Transverse colon (tissue), 4 donors: ENCODE data around the gene NKD2. TPM values are rescaled to one million over a fixed set of nuclear protein-coding genes. Genes with fewer than 3 reads are reported as not detected.

ENCODE experiments used
- DNase-seq: peaks from one replicate; pipeline ENCODE4 v3.0.0-alpha.2; 2019
- H3K27ac ChIP-seq, 4 donors: fragments of 200-600 bp; sonication (generic); 2 replicates each; pipeline ENCODE4 v1.5.1; 2016 to 2018; ENCODE audit warnings: inconsistent platforms in 4 of 4
- H3K27me3 ChIP-seq: fragments of 200-600 bp; sonication (generic); 2 replicates; pipeline ENCODE4 v1.5.1; 2017; ENCODE audit warnings: inconsistent platforms
- H3K36me3 ChIP-seq, 4 donors: fragments of 200-600 bp; sonication (generic); 2 replicates each; pipeline ENCODE4 v1.5.1; 2017 to 2019; ENCODE audit warnings: inconsistent platforms in 4 of 4
- H3K4me1 ChIP-seq, 4 donors: fragments of 200-600 bp; sonication (generic); 2 replicates each; pipeline ENCODE4 v1.5.1; 2017 to 2020; ENCODE audit warnings: inconsistent platforms in 4 of 4
- H3K4me3 ChIP-seq, 4 donors: fragments of 200-600 bp; sonication (generic); 1 replicate in 1 of 4; 2 replicates in 3 of 4; pipeline versions ENCODE4 v1.5.1 to v1.6.1; 2017 to 2019; ENCODE audit warnings: inconsistent platforms in 4 of 4
- H3K9me3 ChIP-seq, 2 donors: fragments of 200-600 bp; sonication (generic); 2 replicates each; pipeline ENCODE4 v1.5.1; 2017 to 2019; ENCODE audit warnings: inconsistent platforms in 2 of 2
- CTCF ChIP-seq, 5 experiments: fragments of 200-600 bp in 3 of 5; fragments of 450-650 bp in 2 of 5; sonication (generic) in 3 of 5; IDR thresholded peaks; 1 replicate in 2 of 5; 2 replicates in 3 of 5; pipeline ENCODE4 v1.5.1; 2016 to 2017; ENCODE audit warnings: antibody characterized with exemption in 5 of 5, inconsistent platforms in 3 of 5, mild to moderate bottlenecking in 2 of 5, moderate library complexity in 1 of 5
- EP300 ChIP-seq: sonication (generic); formaldehyde crosslinking; IDR thresholded peaks from one replicate; pipeline ENCODE4 v1.6.1; 2017; ENCODE audit warnings: antibody characterized with exemption, low read depth
- POLR2A ChIP-seq: fragments of 450-650 bp; IDR thresholded peaks from one replicate; pipeline ENCODE4 v1.6.1; 2016; ENCODE audit warnings: antibody characterized with exemption, mild to moderate bottlenecking, moderate library complexity
- POLR2AphosphoS5 ChIP-seq, 3 donors: sonication (generic); formaldehyde crosslinking; IDR thresholded peaks; one replicate each; pipeline ENCODE4 v1.6.1; 2016; ENCODE audit warnings: antibody characterized with exemption in 3 of 3
- WGBS, 2 donors: methylation state at CpG; one replicate each; pipeline ENCODE4 v1.1.5; 2018; ENCODE audit warnings: low coverage in 1 of 2; 5-methylcytosine and 5-hydroxymethylcytosine counted together
- in situ Hi-C, 4 donors: fragments of 200-750 bp; cut with MboI; loops; one replicate each; pipeline versions ENCODE4 v1.15.0 to v1.15.1; 2017; ENCODE audit warnings: low sequenced_read_pairs in 3 of 4, low pct_ligation_motif_present in 1 of 4, low pct_unique_long_range_greater_than_20kb in 1 of 4
- intact Hi-C: fragments of 100-400 bp; cut with DNase I; formaldehyde crosslinking; loops from one replicate; pipeline ENCODE4 v1.15.1; 2023; ENCODE audit warnings: low total_unique reads
- total RNA-seq, 4 donors: library from RNA; depleted of rRNA; stranded (reverse); fragments of >200 nt; gene quantifications; one replicate each; pipeline ENCODE4 v1.1.0, GENCODE V29; 2016

Gene NKD2
- total RNA-seq, 4 donors from 2014 or later = 0.41 to 0.80 TPM; not detected in 2

- no peaks in the 10 kb centered on the region for H3K27me3 ChIP-seq
- no peak overlapping the region for H3K4me3 ChIP-seq
- H3K4me1 ChIP-seq = no peaks in the 10 kb centered on the region
- H3K27ac ChIP-seq = no peak overlapping the region
- no peak for TF ChIP-seq EP300
- intact Hi-C loops (no loop called here), in situ Hi-C loops (no loop called here)
- H3K9me3 ChIP-seq = no peaks in the 10 kb centered on the region
- 91% methylated on average over 39 of the region's 39 CpGs; no CpG with 5 or more reads in 1 of the 2 donors for WGBS, 2 donors
- peaks cover 0 to 18% (median 0%) of the 10 kb centered on the region in 4 donors for H3K36me3 ChIP-seq
- no peak for DNase-seq
Measured at GRCh38 chr5:1055896-1056610, 47.5 kb downstream of the NKD2 start.

GRCh38 chr5:1056611-1057484, 48.2 kb downstream of the NKD2 start:
- WGBS, 2 donors = 95% methylated on average over 23 of the region's 27 CpGs; no CpG with 5 or more reads in 1 of the 2 donors
- peaks cover 0 to 18% (median 0%) of the 10 kb centered on the region in 4 donors for H3K36me3 ChIP-seq
- H3K4me3 ChIP-seq = no peak overlapping the region
- no peaks in the 10 kb centered on the region for H3K4me1 ChIP-seq
- TF ChIP-seq POLR2A (no peak), EP300 (no peak), POLR2AphosphoS5 (IDR thresholded peaks at IDR 0.05) (no peak), CTCF (IDR thresholded peaks at IDR 0.05) (no peak)
- no peaks in the 10 kb centered on the region for H3K9me3 ChIP-seq
- intact Hi-C loops = no loop called here
- no peaks in the 10 kb centered on the region for H3K27me3 ChIP-seq
- no peak overlapping the region for H3K27ac ChIP-seq
- no peak for DNase-seq
- in situ Hi-C loops = no loop called here

GRCh38 chr5:1057485-1058082, 49.0 kb downstream of the NKD2 start:
- Histone ChIP-seq H3K4me1 (no peaks in the 10 kb centered on the region), H3K4me3 (no peak overlapping the region), H3K27ac (no peak overlapping the region), H3K36me3 (peaks cover 0 to 18% (median 0%) of the 10 kb centered on the region in 4 donors), H3K9me3 (no peaks in the 10 kb centered on the region), H3K27me3 (no peaks in the 10 kb centered on the region)
- 87% methylated on average over 30 of the region's 36 CpGs; no CpG with 5 or more reads in 1 of the 2 donors for WGBS, 2 donors
- intact Hi-C loops = no loop called here
- no peak for DNase-seq
- TF ChIP-seq POLR2AphosphoS5 (IDR thresholded peaks at IDR 0.05) (no peak), POLR2A (no peak), CTCF (IDR thresholded peaks at IDR 0.05) (no peak), EP300 (no peak)
- in situ Hi-C loops = no loop called here

GRCh38 chr5:1058083-1058945, 49.7 kb downstream of the NKD2 start:
- Histone ChIP-seq H3K9me3 (no peaks in the 10 kb centered on the region), H3K36me3 (peaks cover 0 to 18% (median 3%) of the 10 kb centered on the region in 4 donors), H3K27me3 (no peaks in the 10 kb centered on the region), H3K4me1 (no peaks in the 10 kb centered on the region), H3K4me3 (no peak overlapping the region), H3K27ac (no peak overlapping the region)
- in situ Hi-C loops = no loop called here
- intact Hi-C loops = no loop called here
- DNase-seq = no peak
- WGBS, 2 donors = 89% methylated on average over 30 of the region's 36 CpGs; no CpG with 5 or more reads in 1 of the 2 donors
- no peak for TF ChIP-seq EP300
- no peak for TF ChIP-seq CTCF (IDR thresholded peaks at IDR 0.05)
- TF ChIP-seq POLR2A = no peak
- no peak for TF ChIP-seq POLR2AphosphoS5 (IDR thresholded peaks at IDR 0.05)
